MM.1S (cell line): Measurements from ENCODE around the gene RPS28.
"Not testable (repeated sequence)": the region's sequence is repeated elsewhere in the genome, so short reads cannot be mapped to it uniquely, and the experiment has no call there.

ENCODE experiments used
- DNase-seq: peaks from one replicate; pipeline ENCODE4 v3.0.0-alpha.2; 2015
- H2AFZ ChIP-seq: fragments of 300-600 bp; sonication (generic); 2 replicates; pipeline ENCODE4 v1.6.0; 2016; ENCODE audit warnings: antibody characterized with exemption, low read length
- H3F3A ChIP-seq: fragments of 300-600 bp; sonication (generic); 2 replicates; pipeline ENCODE4 v1.6.1; 2016; ENCODE audit warnings: mild to moderate bottlenecking, antibody characterized with exemption, low read length, moderate library complexity, mixed read lengths; ENCODE audit not compliant: insufficient read depth
- H3K27ac ChIP-seq: fragments of 300-600 bp; sonication (generic); 2 replicates; pipeline ENCODE4 v1.5.1; 2016; ENCODE audit warnings: mild to moderate bottlenecking, low read length
- H3K27me3 ChIP-seq: fragments of 300-600 bp; sonication (generic); replicated peaks from 2 replicates; pipeline ENCODE4 v1.6.0; 2016; ENCODE audit warnings: low read length; ENCODE audit not compliant: insufficient read depth
- H3K36me3 ChIP-seq: fragments of 300-600 bp; sonication (generic); replicated peaks from 2 replicates; pipeline ENCODE4 v1.6.1; 2016; ENCODE audit warnings: mild to moderate bottlenecking, low read length, mixed read lengths; ENCODE audit not compliant: insufficient read depth
- H3K4me1 ChIP-seq: fragments of 300-600 bp; sonication (generic); 2 replicates; pipeline ENCODE4 v1.6.1; 2016; ENCODE audit warnings: low read length, mixed read lengths
- H3K4me2 ChIP-seq: fragments of 300-600 bp; sonication (generic); 2 replicates; pipeline ENCODE4 v1.6.0; 2016; ENCODE audit warnings: low read depth, low read length
- H3K4me3 ChIP-seq: fragments of 300-600 bp; sonication (generic); 2 replicates; pipeline ENCODE4 v1.5.1; 2016; ENCODE audit warnings: low read length, mixed read lengths
- H3K79me2 ChIP-seq: fragments of 300-600 bp; sonication (generic); 2 replicates; pipeline ENCODE4 v1.6.1; 2016; ENCODE audit warnings: mixed run types, low read length, mixed read lengths
- H3K9ac ChIP-seq: fragments of 300-600 bp; sonication (generic); 2 replicates; pipeline ENCODE4 v1.6.1; 2016; ENCODE audit warnings: low read length, mixed read lengths
- H3K9me2 ChIP-seq: fragments of 300-600 bp; sonication (generic); replicated peaks from 2 replicates; pipeline ENCODE4 v1.6.1; 2016; ENCODE audit warnings: mild to moderate bottlenecking, low read length, mixed read lengths; ENCODE audit not compliant: insufficient read depth
- H3K9me3 ChIP-seq: fragments of 300-600 bp; sonication (generic); replicated peaks from 2 replicates; pipeline ENCODE4 v1.6.1; 2016; ENCODE audit warnings: mild to moderate bottlenecking, low read length, mixed read lengths; ENCODE audit not compliant: insufficient read depth
- H4K20me1 ChIP-seq: fragments of 300-600 bp; sonication (generic); 2 replicates; pipeline ENCODE4 v1.6.1; 2016; ENCODE audit warnings: mild to moderate bottlenecking, low read length, moderate library complexity, mixed read lengths; ENCODE audit not compliant: insufficient read depth
- EZH2 ChIP-seq: fragments of 300-600 bp; sonication (generic); optimal IDR thresholded peaks from 2 replicates; pipeline ENCODE3; 2017; ENCODE audit warnings: low read depth, mild to moderate bottlenecking, antibody characterized with exemption, low read length, mixed read lengths
- EZH2phosphoT487 ChIP-seq: fragments of 300-600 bp; sonication (generic); IDR thresholded peaks from 2 replicates; pipeline ENCODE4 v1.6.1; 2018; ENCODE audit warnings: antibody characterized with exemption, low read length
- TF ChIP-seq, protein P1 (sequence below): fragments of 300-600 bp; sonication (generic); IDR thresholded peaks from 2 replicates; pipeline ENCODE4 v1.5.1; 2016; ENCODE audit warnings: antibody characterized with exemption, low read length, mixed read lengths

Gene RPS28

GRCh38 chr19:8352134-8352827, 31.0 kb downstream of the RPS28 start:
- no peak for DNase-seq
- no peaks in the 10 kb centered on the region for H3K9me2 ChIP-seq
- H3K79me2 ChIP-seq, result no peaks in the 10 kb centered on the region
- no peak overlapping the region for H3K4me3 ChIP-seq
- no peaks in the 10 kb centered on the region for H3K4me1 ChIP-seq
- H4K20me1 ChIP-seq, result no peaks in the 10 kb centered on the region
- H2AFZ ChIP-seq, result no peak overlapping the region
- H3K4me2 ChIP-seq, result peak overlapping the region; percentile 46; the same call in 1 of the 2 replicates
- no peak overlapping the region for H3K27ac ChIP-seq
- no peak overlapping the region for H3K9ac ChIP-seq
- H3K36me3 ChIP-seq, result no peaks in the 10 kb centered on the region
- no peaks in the 10 kb centered on the region for H3F3A ChIP-seq
- peaks cover 33% of the 10 kb centered on the region for H3K27me3 ChIP-seq
- TF ChIP-seq EZH2 (no peak), EZH2phosphoT487 (no peak)
- TF ChIP-seq, protein P1, sequence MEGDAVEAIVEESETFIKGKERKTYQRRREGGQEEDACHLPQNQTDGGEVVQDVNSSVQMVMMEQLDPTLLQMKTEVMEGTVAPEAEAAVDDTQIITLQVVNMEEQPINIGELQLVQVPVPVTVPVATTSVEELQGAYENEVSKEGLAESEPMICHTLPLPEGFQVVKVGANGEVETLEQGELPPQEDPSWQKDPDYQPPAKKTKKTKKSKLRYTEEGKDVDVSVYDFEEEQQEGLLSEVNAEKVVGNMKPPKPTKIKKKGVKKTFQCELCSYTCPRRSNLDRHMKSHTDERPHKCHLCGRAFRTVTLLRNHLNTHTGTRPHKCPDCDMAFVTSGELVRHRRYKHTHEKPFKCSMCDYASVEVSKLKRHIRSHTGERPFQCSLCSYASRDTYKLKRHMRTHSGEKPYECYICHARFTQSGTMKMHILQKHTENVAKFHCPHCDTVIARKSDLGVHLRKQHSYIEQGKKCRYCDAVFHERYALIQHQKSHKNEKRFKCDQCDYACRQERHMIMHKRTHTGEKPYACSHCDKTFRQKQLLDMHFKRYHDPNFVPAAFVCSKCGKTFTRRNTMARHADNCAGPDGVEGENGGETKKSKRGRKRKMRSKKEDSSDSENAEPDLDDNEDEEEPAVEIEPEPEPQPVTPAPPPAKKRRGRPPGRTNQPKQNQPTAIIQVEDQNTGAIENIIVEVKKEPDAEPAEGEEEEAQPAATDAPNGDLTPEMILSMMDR, result no peak
- no peaks in the 10 kb centered on the region for H3K9me3 ChIP-seq

GRCh38 chr19:8352845-8353244, 31.5 kb downstream of the RPS28 start:
- DNase-seq, H3K4me1 ChIP-seq: not testable (repeated sequence)

GRCh38 chr19:8355631-8356402, 34.5 kb downstream of the RPS28 start:
- Histone ChIP-seq H3K9ac (no peak overlapping the region), H3K4me2 (no peak overlapping the region), H3K9me3 (no peaks in the 10 kb centered on the region), H3K4me1 (no peaks in the 10 kb centered on the region), H3K27me3 (peaks cover 28% of the 10 kb centered on the region), H4K20me1 (no peaks in the 10 kb centered on the region), H3K27ac (no peak overlapping the region), H3K4me3 (no peak overlapping the region), H3K9me2 (no peaks in the 10 kb centered on the region), H2AFZ (no peak overlapping the region), H3K79me2 (no peaks in the 10 kb centered on the region), H3K36me3 (no peaks in the 10 kb centered on the region), H3F3A (no peaks in the 10 kb centered on the region)
- TF ChIP-seq EZH2phosphoT487, result no peak
- DNase-seq, result no peak

More at GRCh38 chr19:8352845-8353244, 31.5 kb downstream of the RPS28 start:
- H4K20me1 ChIP-seq, H3K4me3 ChIP-seq, H3K79me2 ChIP-seq, H3K36me3 ChIP-seq, H3K9ac ChIP-seq, H3F3A ChIP-seq, H3K9me3 ChIP-seq, H3K27ac ChIP-seq, H3K9me2 ChIP-seq, H3K4me2 ChIP-seq, H2AFZ ChIP-seq: not testable (repeated sequence)
- peaks cover 33% of the 10 kb centered on the region for H3K27me3 ChIP-seq

- no peak for TF ChIP-seq EZH2
- TF ChIP-seq, protein P1, result no peak
- TF ChIP-seq EZH2phosphoT487, result no peak
- Histone ChIP-seq H3K36me3 (no peaks in the 10 kb centered on the region), H2AFZ (no peak overlapping the region), H4K20me1 (no peaks in the 10 kb centered on the region), H3K27ac (no peak overlapping the region), H3K9ac (no peak overlapping the region), H3F3A (no peaks in the 10 kb centered on the region), H3K4me3 (no peak overlapping the region), H3K79me2 (no peaks in the 10 kb centered on the region), H3K9me3 (no peaks in the 10 kb centered on the region), H3K27me3 (peaks cover 19% of the 10 kb centered on the region), H3K4me1 (peaks cover 5% of the 10 kb centered on the region), H3K9me2 (no peaks in the 10 kb centered on the region), H3K4me2 (no peak overlapping the region)
- no peak for DNase-seq
Observed at GRCh38 chr19:8357007-8357521, 35.8 kb downstream of the RPS28 start.
